NCI-H1105 (cell line): ENCODE results near the gene DPH6.
"Not testable (repeated sequence)": the region's sequence is repeated elsewhere in the genome, so short reads cannot be mapped to it uniquely, and the experiment has no call there.

Experiments
- DNase-seq: peaks from one replicate; lab custom pipeline; 2025; lab: John Stamatoyannopoulos, UW

DPH6 gene

GRCh38 chr15:35437157-35437556 lies 108.8 kb downstream of the DPH6 start:
- no peak for DNase-seq

GRCh38 chr15:35436422-35436821 lies 109.5 kb downstream of the DPH6 start:
- DNase-seq: no peak

DNA sequence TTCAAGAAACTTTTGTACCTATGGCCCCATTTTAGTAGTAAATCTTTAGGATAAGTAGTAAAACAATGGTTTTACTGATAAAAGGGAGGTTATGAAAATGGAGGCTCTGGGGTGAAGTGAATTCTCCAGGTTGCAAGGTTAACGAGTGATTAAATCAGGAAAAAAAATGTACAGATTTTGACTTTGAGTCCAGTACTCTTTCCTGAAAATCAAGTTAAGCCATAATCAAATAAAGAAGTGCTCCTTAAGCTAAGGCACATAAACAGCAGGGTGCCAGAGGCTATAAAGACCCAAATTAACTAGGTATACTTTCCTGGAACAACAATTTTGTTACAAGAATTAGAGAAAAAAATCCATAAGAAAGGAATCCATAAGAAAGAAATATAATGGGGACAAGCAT lies 114.7 kb downstream of the DPH6 start:
- no peak for DNase-seq

- no peak for DNase-seq
Observed at GRCh38 chr15:35430301-35430700, 115.7 kb downstream of the DPH6 start.

DNA sequence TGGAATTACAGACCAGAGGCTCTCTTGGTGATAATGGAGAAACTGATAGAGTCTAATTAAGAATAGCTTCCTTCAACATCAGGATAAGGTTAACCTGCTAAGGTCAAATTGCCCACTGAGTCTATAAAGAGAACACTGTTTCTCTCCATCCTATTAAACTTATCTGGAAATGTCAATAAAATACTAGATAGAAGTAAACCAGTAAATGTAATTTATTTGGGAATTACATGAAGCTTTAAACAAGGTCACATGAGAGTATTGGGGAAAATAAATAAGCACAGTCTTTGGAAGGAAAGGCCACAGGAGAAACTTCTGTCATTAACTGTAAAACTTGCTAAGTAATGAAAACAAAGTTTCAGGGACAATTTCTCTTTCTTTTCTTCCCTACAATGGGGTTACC lies 118.5 kb downstream of the DPH6 start:
- DNase-seq: no peak

GRCh38 chr15:35427091-35427490 lies 118.9 kb downstream of the DPH6 start:
- no peak for DNase-seq

DNA sequence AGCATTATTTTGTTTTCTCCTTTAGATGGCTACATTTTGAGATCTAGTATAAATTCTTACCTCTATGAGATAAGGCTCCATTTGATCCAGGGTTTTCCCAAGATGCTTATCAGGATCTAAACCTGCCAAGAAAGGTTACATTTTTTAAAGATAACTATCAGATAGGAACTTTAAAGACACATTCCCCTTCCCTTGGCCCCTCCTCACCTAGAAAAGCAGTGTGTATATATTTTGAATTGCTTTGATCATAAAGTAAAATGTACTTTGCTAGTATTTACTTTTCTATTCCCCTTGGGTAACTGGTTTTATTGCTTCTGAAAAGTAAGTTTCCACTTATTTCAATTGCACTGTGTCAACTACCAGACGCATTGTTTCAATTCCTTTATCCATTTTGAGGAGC lies 135.2 kb downstream of the DPH6 start:
- DNase-seq: no peak

DNA sequence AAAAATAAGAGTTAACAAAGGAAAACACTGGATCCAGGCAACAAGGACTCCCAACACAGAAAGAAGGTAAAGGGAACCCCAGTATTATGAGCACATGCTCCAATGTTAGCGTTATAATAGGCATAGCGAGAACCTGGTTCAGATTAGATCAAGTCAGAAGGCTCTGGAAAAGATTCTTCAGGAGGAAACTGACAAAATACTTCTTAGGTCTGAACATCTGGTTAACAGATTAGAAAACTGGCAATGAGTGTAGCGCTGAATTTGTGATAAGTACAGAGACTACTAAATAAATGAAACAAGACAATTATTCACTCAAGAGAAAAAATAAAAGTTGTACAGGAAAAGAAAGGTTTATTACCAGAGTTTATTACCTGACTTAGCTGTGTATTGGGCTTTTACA lies 146.1 kb downstream of the DPH6 start:
- DNase-seq: no peak

GRCh38 chr15:35397027-35397426 lies 148.9 kb downstream of the DPH6 start:
- no peak for DNase-seq

GRCh38 chr15:35394416-35394815 lies 151.5 kb downstream of the DPH6 start:
- no peak for DNase-seq

GRCh38 chr15:35393398-35393797 lies 152.6 kb downstream of the DPH6 start:
- DNase-seq: no peak

GRCh38 chr15:35391408-35391984 lies 154.5 kb downstream of the DPH6 start:
- DNase-seq: not testable (repeated sequence)

- no peak for DNase-seq
Observed at GRCh38 chr15:35383506-35383905, 162.5 kb downstream of the DPH6 start.

DNA sequence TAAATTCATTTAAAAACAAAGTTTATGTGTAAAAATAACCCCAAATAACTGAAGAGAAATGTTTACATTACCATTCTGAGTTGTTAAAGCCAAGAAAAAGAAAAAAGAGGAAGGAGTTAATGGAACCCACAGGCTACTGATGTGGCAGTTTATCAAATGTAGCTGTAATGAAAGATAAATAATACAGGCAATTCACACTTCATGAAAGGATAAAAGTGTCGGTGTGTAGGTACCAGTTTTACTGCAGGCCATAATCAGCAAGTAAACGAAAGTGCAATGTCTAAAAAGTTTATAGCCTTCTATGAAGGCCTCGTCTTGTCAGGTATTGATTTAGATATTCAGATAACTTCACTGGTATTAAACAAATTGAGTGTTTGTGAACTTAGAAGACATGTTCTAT lies 164.6 kb downstream of the DPH6 start:
- no peak for DNase-seq

GRCh38 chr15:35379972-35380371 lies 166.0 kb downstream of the DPH6 start:
- no peak for DNase-seq

DNA sequence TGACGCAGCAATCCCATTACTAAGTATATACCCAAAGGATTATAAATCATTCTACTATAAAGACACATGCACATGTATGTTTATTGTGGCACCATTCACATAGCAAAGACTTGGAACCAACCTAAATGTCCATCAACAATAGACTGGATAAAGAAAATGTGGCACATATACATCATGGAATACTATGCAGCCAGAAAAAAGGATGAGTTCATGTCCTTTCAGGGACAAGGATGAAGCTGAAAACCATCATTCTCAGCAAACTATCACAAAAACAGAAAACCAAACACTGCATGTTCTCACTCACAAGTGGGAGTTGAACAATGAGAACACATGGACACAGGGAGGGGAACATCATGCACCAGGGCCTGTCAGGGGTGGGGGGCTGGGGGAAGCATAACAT lies 167.5 kb downstream of the DPH6 start:
- not testable (repeated sequence) for DNase-seq

DNA sequence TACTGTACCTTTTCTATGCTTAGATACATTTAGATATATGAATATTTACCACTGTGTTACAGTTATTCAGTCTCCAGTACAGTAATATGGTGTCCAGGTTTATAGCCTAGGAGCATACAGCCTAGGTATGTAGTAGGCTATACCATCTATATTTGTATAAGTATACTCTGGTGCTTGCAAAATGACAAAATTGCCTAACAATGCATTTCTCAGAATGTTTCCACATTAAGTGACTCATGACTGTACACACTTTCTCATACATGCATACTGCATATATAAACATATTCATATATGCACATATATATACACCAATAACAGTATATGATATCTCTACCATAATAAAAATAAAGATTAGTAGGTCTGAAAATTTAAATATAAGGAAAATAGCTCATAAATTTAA lies 169.3 kb downstream of the DPH6 start:
- no peak for DNase-seq

DNA sequence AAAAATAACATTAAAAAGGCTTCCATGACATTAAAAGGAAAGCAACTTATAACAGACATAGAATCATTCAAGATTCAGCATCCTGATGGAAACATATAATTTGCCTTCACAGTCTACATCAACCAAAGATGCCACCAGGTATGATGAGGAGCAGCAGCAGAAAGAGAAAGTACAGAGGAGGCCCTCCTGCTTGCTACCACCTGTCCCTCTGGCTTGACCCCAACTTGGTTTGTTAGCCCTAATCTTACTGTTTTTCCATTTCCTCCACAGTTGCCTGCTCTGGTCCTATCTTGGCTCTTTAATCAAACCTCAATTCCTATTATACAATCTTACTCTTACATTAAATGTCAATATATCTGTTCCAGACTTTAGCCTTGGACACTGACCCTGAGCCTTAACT lies 171.3 kb downstream of the DPH6 start:
- DNase-seq: no peak

DNA sequence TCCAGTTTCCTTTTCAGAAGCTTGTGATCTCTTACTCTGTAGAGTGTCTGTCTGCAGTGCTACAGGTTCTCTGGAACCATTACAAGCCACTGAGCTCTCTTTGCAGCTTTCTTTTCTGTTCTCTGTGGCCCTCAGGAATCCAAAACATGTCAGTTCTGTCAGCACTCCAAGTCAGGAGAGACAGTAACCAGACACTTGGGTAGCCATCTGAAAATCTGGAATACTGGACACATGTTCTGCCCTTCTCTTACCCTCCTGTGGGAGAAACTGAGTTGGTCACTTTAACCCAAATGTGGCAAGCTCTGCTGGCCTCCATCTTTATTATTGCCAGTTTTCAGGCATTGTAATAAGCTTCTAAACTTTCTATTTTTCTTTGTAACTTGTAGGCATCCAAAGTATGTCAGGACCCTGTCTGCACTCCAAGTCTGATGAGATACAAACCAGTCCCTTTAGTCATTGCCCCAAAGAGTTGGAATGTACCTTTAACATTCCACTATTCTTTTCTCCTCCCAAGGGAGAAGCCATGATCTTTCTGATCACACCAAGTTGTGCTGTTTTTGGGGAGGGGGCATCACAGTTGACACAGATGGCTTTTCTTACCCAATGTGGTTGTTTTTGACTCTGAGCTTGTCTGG lies 183.7 kb downstream of the DPH6 start:
- no peak for DNase-seq

- DNase-seq: no peak
Observed at GRCh38 chr15:35358824-35359223, 187.1 kb downstream of the DPH6 start.

DNA sequence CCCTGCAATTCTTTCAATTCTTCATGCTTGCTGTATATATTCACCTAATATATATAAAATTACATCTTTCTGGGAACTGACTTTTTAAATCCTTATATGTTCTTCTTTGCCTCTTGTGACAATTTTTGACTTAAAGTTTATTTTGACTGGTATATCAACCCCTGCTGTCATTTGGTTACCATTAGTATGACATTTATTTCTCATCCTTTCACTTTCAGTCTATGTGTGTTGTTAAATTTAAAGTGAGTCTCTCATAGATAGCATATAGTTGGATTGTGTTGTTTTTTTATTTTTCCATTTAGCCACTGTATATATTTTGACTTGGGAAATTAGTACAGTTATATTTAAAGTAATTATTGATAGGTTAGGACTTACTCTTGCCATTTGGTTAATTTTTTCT lies 194.9 kb downstream of the DPH6 start:
- no peak for DNase-seq

- DNase-seq: no peak
Observed at GRCh38 chr15:35349916-35350315, 196.0 kb downstream of the DPH6 start.

DNA sequence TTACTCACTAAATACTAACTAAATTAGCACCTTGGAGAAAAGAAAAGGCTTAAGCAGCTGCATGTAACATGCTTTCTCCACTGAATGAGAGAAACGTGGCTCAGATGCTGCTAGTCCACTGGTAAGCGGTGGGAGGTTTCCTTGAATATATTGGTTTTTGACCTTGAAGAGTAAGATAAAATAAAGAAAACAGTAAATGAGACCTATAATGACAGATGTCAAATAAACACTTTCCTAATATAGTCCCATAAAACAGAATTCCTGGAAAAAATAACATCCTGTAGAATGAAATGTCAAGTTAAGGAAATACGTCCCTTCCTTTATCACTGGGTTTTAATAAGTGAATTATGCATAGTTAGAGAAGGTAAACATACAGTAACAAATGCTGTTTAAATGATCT lies 215.0 kb downstream of the DPH6 start:
- no peak for DNase-seq

GRCh38 chr15:35330048-35330695 lies 215.8 kb downstream of the DPH6 start:
- no peak for DNase-seq
